H1 (cell line): ENCODE measurements around the gene MMAB. TPM values are rescaled to one million over a fixed set of nuclear protein-coding genes. Genes with fewer than 3 reads are reported as not detected.

Experiments
- CTCF ChIA-PET: fragments of 300-600 bp; sonication (Branson Sonifier 250); formaldehyde crosslinking; loops from one replicate; lab custom pipeline; 2021; ENCODE audit not compliant: partially characterized antibody; lab: Charles Lee
- POLR2A ChIA-PET: fragments of 300-600 bp; sonication (Branson Sonifier 250); formaldehyde crosslinking; loops from one replicate; lab custom pipeline; 2021; ENCODE audit warnings: inconsistent platforms; ENCODE audit not compliant: partially characterized antibody; lab: Charles Lee
- DNase-seq, 2 experiments: peaks; one replicate each; pipeline versions ENCODE4 v3.0.0 to v3.0.0-alpha.2; 2010 to 2022; ENCODE audit warnings: low spot score in 2 of 2, low read depth in 1 of 2, mixed read lengths in 1 of 2
- FAIRE-seq: peaks from 2 replicates; lab custom pipeline; 2011; peaks lifted over from hg19 to GRCh38; lab: Jason Lieb, UNC
- H2AFZ ChIP-seq: 2 replicates; pipeline ENCODE4 v1.8.1; 2012; ENCODE audit warnings: low read length, inconsistent platforms
- H2AK5ac ChIP-seq: 2 replicates; pipeline ENCODE4 v1.6.1; 2013; ENCODE audit warnings: low read depth, low read length
- H2BK120ac ChIP-seq: replicated peaks from 2 replicates; pipeline ENCODE3; 2013; ENCODE audit warnings: low read depth, low read length, inconsistent platforms
- H2BK12ac ChIP-seq: 2 replicates; pipeline ENCODE4 v1.6.1; 2013; ENCODE audit warnings: low read depth, low read length
- H2BK15ac ChIP-seq: 2 replicates; pipeline ENCODE4 v1.6.1; 2013; ENCODE audit warnings: low read length
- H2BK20ac ChIP-seq: 2 replicates; pipeline ENCODE4 v1.6.1; 2013; ENCODE audit warnings: low read length
- H2BK5ac ChIP-seq: 2 replicates; pipeline ENCODE4 v1.6.1; 2013; ENCODE audit warnings: low read depth, low read length
- H3K14ac ChIP-seq: 2 replicates; pipeline ENCODE4 v1.6.1; 2013; ENCODE audit warnings: inconsistent platforms; ENCODE audit not compliant: insufficient read length
- H3K18ac ChIP-seq: 2 replicates; pipeline ENCODE4 v1.6.1; 2013; ENCODE audit warnings: low read length; ENCODE audit errors: extremely low read depth
- H3K23ac ChIP-seq: 2 replicates; pipeline ENCODE4 v1.6.1; 2013; ENCODE audit warnings: inconsistent platforms; ENCODE audit not compliant: insufficient read length
- H3K23me2 ChIP-seq: 2 replicates; pipeline ENCODE4 v1.6.1; 2013; ENCODE audit warnings: low read depth, low read length
- H3K27ac ChIP-seq: 2 replicates; pipeline ENCODE4 v1.6.1; 2011; ENCODE audit warnings: low read depth, low read length, inconsistent platforms
- H3K27me3 ChIP-seq, 4 experiments: replicated peaks in 1 of 4; 1 replicate in 1 of 4; 2 replicates in 3 of 4; pipeline versions ENCODE4 v1.6.1 to v1.8.1; 2011 to 2013; ENCODE audit warnings: low read length in 3 of 4, mild to moderate bottlenecking in 3 of 4, inconsistent platforms in 2 of 4, mixed read lengths in 2 of 4, moderate library complexity in 1 of 4; ENCODE audit not compliant: control insufficient read depth in 3 of 4, insufficient read depth in 3 of 4; ENCODE audit errors: extremely low read depth in 1 of 4
- H3K36me3 ChIP-seq, 4 experiments: 2 replicates each; pipeline versions ENCODE4 v1.6.1 to v1.8.1; 2011 to 2013; ENCODE audit warnings: mild to moderate bottlenecking in 4 of 4, low read length in 3 of 4, moderate library complexity in 2 of 4, control low read depth in 1 of 4, inconsistent platforms in 1 of 4; ENCODE audit not compliant: insufficient read depth in 4 of 4, control insufficient read depth in 2 of 4
- H3K4ac ChIP-seq: replicated peaks from 2 replicates; pipeline ENCODE3; 2013; ENCODE audit warnings: low read length, low read depth, mixed read lengths, inconsistent platforms; ENCODE audit not compliant: insufficient read length
- H3K4me1 ChIP-seq, 4 experiments: replicated peaks in 1 of 4; 1 replicate in 1 of 4; 2 replicates in 3 of 4; pipeline versions ENCODE4 v1.6.1 to v1.8.1; 2011 to 2013; ENCODE audit warnings: low read length in 3 of 4, inconsistent platforms in 2 of 4, mixed read lengths in 1 of 4; ENCODE audit not compliant: insufficient read depth in 4 of 4, control insufficient read depth in 3 of 4
- H3K4me2 ChIP-seq, 2 experiments: 2 replicates each; pipeline versions ENCODE4 v1.6.1 to v1.8.1; 2011 to 2013; ENCODE audit warnings: low read depth in 2 of 2, low read length in 2 of 2, control low read depth in 1 of 2, inconsistent platforms in 1 of 2, mild to moderate bottlenecking in 1 of 2; ENCODE audit not compliant: insufficient read depth in 1 of 2
- H3K4me3 ChIP-seq, 4 experiments: fragments of 200-600, 300-600 bp in 1 of 4; sonication (generic), shearing (Covaris generic), sonication (Bioruptor Twin) in 1 of 4; 2 replicates each; pipeline versions ENCODE4 v1.5.1 to v1.8.1; 2011 to 2016; ENCODE audit warnings: low read length in 4 of 4, low read depth in 3 of 4, control low read depth in 2 of 4, inconsistent platforms in 2 of 4, mild to moderate bottlenecking in 2 of 4, mixed read lengths in 1 of 4, moderate library complexity in 1 of 4; ENCODE audit not compliant: insufficient read depth in 2 of 4; ENCODE audit errors: extremely low read depth in 1 of 4
- H3K56ac ChIP-seq: replicated peaks from 2 replicates; pipeline ENCODE3; 2013; ENCODE audit warnings: low read depth, mild to moderate bottlenecking, mixed read lengths, low read length, inconsistent platforms; ENCODE audit not compliant: insufficient read length
- H3K79me1 ChIP-seq: 2 replicates; pipeline ENCODE4 v1.6.1; 2013; ENCODE audit warnings: low read depth, low read length, control low read depth
- H3K79me2 ChIP-seq, 2 experiments: 2 replicates each; pipeline versions ENCODE4 v1.6.1 to v1.8.1; 2012 to 2013; ENCODE audit warnings: low read length in 2 of 2, mild to moderate bottlenecking in 2 of 2, inconsistent platforms in 1 of 2; ENCODE audit not compliant: insufficient read depth in 2 of 2, control insufficient read depth in 1 of 2
- H3K9ac ChIP-seq, 4 experiments: replicated peaks in 1 of 4; 1 replicate in 1 of 4; 2 replicates in 3 of 4; pipeline versions ENCODE4 v1.6.1 to v1.8.1; 2011 to 2013; ENCODE audit warnings: low read depth in 3 of 4, low read length in 3 of 4, control low read depth in 2 of 4, mild to moderate bottlenecking in 2 of 4, moderate library complexity in 2 of 4, inconsistent platforms in 1 of 4; ENCODE audit errors: extremely low read depth in 1 of 4
- H3K9me3 ChIP-seq, 2 experiments: 2 replicates each; pipeline versions ENCODE4 v1.6.1 to v1.8.1; 2012 to 2013; ENCODE audit warnings: mild to moderate bottlenecking in 2 of 2, moderate library complexity in 2 of 2, control low read depth in 1 of 2, inconsistent platforms in 1 of 2, low read depth in 1 of 2, low read length in 1 of 2, mixed read lengths in 1 of 2; ENCODE audit not compliant: insufficient read depth in 2 of 2
- H4K20me1 ChIP-seq, 2 experiments: replicated peaks in 1 of 2; 2 replicates each; pipeline versions ENCODE3 to v1.8.1; 2011 to 2013; ENCODE audit warnings: inconsistent platforms in 2 of 2, low read length in 2 of 2, mild to moderate bottlenecking in 1 of 2; ENCODE audit not compliant: insufficient read depth in 2 of 2, control insufficient read depth in 1 of 2
- H4K5ac ChIP-seq: 2 replicates; pipeline ENCODE4 v1.6.1; 2013; ENCODE audit warnings: low read length, low read depth, mixed read lengths, inconsistent platforms; ENCODE audit not compliant: insufficient read length
- H4K8ac ChIP-seq: 2 replicates; pipeline ENCODE4 v1.8.0; 2013; ENCODE audit warnings: mild to moderate bottlenecking, moderate library complexity, low read length, inconsistent platforms; ENCODE audit not compliant: insufficient read depth; ENCODE audit errors: extremely low read depth
- H4K91ac ChIP-seq: replicated peaks from 2 replicates; pipeline ENCODE3; 2013; ENCODE audit warnings: low read length, mixed read lengths, inconsistent platforms; ENCODE audit not compliant: insufficient read length
- BACH1 ChIP-seq: IDR thresholded peaks from 2 replicates; pipeline ENCODE4 v1.6.1; 2012; ENCODE audit warnings: low read length, improper control_type of control experiment
- SP2 ChIP-seq: IDR thresholded peaks from 2 replicates; pipeline ENCODE4 v1.6.1; 2012; ENCODE audit warnings: mild to moderate bottlenecking, low read length, inconsistent platforms
- WGBS, 2 experiments: shearing (Covaris generic) in 1 of 2; methylation state at CpG; one replicate each; pipeline versions ENCODE4 v1.1.6 to v1.1.7; 2013 to 2015; ENCODE audit warnings: low lambda C conversion rate in 2 of 2, mixed read lengths in 2 of 2, inconsistent platforms in 1 of 2, low coverage in 1 of 2, missing lambda C conversion rate in 1 of 2; ENCODE audit not compliant: insufficient replicate concordance in 2 of 2, insufficient coverage in 1 of 2, insufficient read length in 1 of 2; ENCODE audit errors: extremely low coverage in 1 of 2, missing lambda C conversion rate in 1 of 2; 5-methylcytosine and 5-hydroxymethylcytosine counted together
- polyA plus RNA-seq, 7 experiments: library from polyadenylated mRNA; depleted of rRNA in 3 of 7; stranded (reverse) in 5 of 7; unstranded in 2 of 7; fragments of >200 nt in 5 of 7; fragments of 200-250 nt in 2 of 7; gene quantifications; 1 replicate in 5 of 7; 2 replicates in 1 of 7; 4 replicates in 1 of 7; pipeline versions ENCODE4 v1.2.1 to v1.2.3, GENCODE V29; 2011 to 2013; ENCODE audit warnings: missing spikeins in 2 of 7, mixed read lengths in 2 of 7
- total RNA-seq: library from RNA; stranded (reverse); fragmentation: NEBNext Ultra II Directional; extraction: Animal tissue kit (Norgen Biotek cat#: 25700); gene quantifications from 2 replicates; pipeline ENCODE4 v1.2.1, GENCODE V29; 2021
- TF ChIP-seq, protein P1 (sequence below): IDR thresholded peaks from 2 replicates; pipeline ENCODE4 v1.6.1; 2012; ENCODE audit warnings: low read length, inconsistent platforms

MMAB gene
- total and polyA plus RNA-seq, 2 of the 8 experiments (the other 6 are each of a cell fraction or from before 2014, with no cell fraction given), result 12.9 to 18.5 TPM

DNA sequence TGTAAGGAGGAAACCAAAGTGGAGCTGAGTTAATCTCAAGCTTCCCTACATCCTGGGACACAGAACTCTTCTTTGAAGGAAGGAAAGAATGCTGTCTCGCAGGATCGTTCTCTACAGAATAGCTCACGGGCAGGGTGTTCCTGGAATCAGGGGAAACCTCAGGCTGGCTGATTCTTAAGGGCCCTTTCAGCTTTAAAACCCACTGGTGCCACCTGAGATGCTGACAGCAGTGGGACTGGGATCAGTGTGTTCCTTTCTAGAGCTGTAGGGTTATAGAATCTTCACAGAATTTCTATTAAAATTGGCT, 48.1 kb downstream of the MMAB start:
- Histone ChIP-seq H2BK120ac (no peak overlapping the region), H3K4me3 (no peak overlapping the region; a peak in 1 of 8 replicates), H3K27me3 (no peaks in the 10 kb centered on the region), H3K27ac (no peak overlapping the region; the same call in 1 of the 2 replicates), H3K23me2 (no peaks in the 10 kb centered on the region), H4K20me1 (no peaks in the 10 kb centered on the region), H4K5ac (no peak overlapping the region), H3K4me2 (no peak overlapping the region), H3K23ac (no peak overlapping the region), H2BK15ac (no peak overlapping the region), H2AK5ac (no peak overlapping the region), H2AFZ (no peak overlapping the region), H3K4ac (no peak overlapping the region), H3K9me3 (no peaks in the 10 kb centered on the region), H2BK5ac (no peak overlapping the region), H4K8ac (no peak overlapping the region), H2BK12ac (no peak overlapping the region), H3K14ac (no peak overlapping the region), H3K36me3 (peaks cover 0 to 9% (median 0%) of the 10 kb centered on the region in 4 experiments; a peak in 5 of 8 replicates), H3K9ac (no peak overlapping the region; a peak in 1 of 7 replicates), H2BK20ac (no peak overlapping the region), H3K79me1 (no peaks in the 10 kb centered on the region), H3K56ac (no peak overlapping the region), H3K79me2 (no peaks in the 10 kb centered on the region), H4K91ac (no peak overlapping the region), H3K18ac (no peak overlapping the region), H3K4me1 (peaks cover 0 to 4% (median 2%) of the 10 kb centered on the region in 4 experiments; a peak in 4 of 7 replicates)
- ChIA-PET CTCF (interaction anchor here (1.3 to 3.0 kb wide), 7 partner anchors 9 to 249 kb away, joined by 3 to 18 read pairs (median 3); no protein-coding TSS in a partner anchor), POLR2A (no interaction called here)
- FAIRE-seq (no peak), DNase-seq (no peak)
- 95% methylated on average over 3 of the region's 3 CpGs; no CpG with 5 or more reads in 1 of the 2 experiments for WGBS, 2 experiments
- TF ChIP-seq SP2 (no peak), BACH1 (no peak)
- TF ChIP-seq, protein P1, sequence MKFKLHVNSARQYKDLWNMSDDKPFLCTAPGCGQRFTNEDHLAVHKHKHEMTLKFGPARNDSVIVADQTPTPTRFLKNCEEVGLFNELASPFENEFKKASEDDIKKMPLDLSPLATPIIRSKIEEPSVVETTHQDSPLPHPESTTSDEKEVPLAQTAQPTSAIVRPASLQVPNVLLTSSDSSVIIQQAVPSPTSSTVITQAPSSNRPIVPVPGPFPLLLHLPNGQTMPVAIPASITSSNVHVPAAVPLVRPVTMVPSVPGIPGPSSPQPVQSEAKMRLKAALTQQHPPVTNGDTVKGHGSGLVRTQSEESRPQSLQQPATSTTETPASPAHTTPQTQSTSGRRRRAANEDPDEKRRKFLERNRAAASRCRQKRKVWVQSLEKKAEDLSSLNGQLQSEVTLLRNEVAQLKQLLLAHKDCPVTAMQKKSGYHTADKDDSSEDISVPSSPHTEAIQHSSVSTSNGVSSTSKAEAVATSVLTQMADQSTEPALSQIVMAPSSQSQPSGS, result no peak
